Measurements from ENCODE around the gene SPEN. TPM values are rescaled to one million over a fixed set of nuclear protein-coding genes. Genes with fewer than 3 reads are reported as not detected.

Gene SPEN
- total and polyA plus RNA-seq, 9 of the 15 experiments (the other 6 are each of a cell fraction or from before 2014, with no cell fraction given): 5.7 to 87.5 (median 27.2) TPM

DNA sequence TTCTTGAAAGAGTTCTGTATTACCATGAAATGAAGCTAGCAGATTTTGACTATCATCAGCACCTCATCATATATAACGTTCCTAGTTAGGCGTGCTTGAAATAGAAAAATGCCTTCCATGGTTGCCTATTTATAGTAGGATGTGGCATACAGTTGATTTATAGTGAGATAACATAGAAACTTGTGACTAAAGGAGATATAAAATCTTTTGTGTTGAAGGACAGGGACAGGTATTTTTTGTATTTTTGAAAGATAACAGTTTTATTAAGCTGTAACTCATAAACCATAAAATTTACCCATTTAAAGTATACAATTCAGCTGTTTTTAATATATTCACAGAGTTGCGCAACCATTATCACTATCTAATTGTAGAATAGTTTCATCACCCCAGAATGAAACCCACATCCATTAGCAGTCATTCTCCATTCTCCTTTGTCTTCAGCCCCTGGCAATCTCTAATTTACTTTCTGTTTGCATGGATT, 19.3 kb downstream of the SPEN start (continued):
- no peak for TF ChIP-seq HNRNPL (IDR thresholded peaks at IDR 0.05; ENCODE audit: low read depth, low read length)
- 0 out of 2 replicates have a peak, but pooled peaks have one; percentile 71 for TF ChIP-seq MEF2D (tag; conservative IDR thresholded peaks at IDR 0.05; ENCODE audit: low read depth)
- TF ChIP-seq DPF2 (IDR thresholded peaks at IDR 0.05): no peak
- TF ChIP-seq LCOR (CRISPR knock-in tag; IDR thresholded peaks at IDR 0.05): no peak
- no peak for TF ChIP-seq RBBP5 (IDR thresholded peaks at IDR 0.05; ENCODE audit: borderline replicate concordance, insufficient read depth, low read length, poor library complexity, severe bottlenecking)
- TF ChIP-seq EHMT2 (IDR thresholded peaks at IDR 0.05): no peak
- no peak for TF ChIP-seq FOXM1 (IDR thresholded peaks at IDR 0.05; ENCODE audit: low read depth)
- no peak for TF ChIP-seq FOXM1 (CRISPR knock-in tag; IDR thresholded peaks at IDR 0.05; ENCODE audit: low read depth)
- TF ChIP-seq, protein P1, sequence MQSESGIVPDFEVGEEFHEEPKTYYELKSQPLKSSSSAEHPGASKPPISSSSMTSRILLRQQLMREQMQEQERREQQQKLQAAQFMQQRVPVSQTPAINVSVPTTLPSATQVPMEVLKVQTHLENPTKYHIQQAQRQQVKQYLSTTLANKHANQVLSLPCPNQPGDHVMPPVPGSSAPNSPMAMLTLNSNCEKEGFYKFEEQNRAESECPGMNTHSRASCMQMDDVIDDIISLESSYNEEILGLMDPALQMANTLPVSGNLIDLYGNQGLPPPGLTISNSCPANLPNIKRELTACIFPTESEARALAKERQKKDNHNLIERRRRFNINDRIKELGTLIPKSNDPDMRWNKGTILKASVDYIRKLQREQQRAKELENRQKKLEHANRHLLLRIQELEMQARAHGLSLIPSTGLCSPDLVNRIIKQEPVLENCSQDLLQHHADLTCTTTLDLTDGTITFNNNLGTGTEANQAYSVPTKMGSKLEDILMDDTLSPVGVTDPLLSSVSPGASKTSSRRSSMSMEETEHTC (IDR thresholded peaks at IDR 0.05): no peak
- TF ChIP-seq ZKSCAN3 (CRISPR knock-in tag; IDR thresholded peaks at IDR 0.05): no peak
- no peak for TF ChIP-seq POLR2AphosphoS2 (IDR thresholded peaks at IDR 0.05; ENCODE audit: low read length)
- TF ChIP-seq, protein P2, sequence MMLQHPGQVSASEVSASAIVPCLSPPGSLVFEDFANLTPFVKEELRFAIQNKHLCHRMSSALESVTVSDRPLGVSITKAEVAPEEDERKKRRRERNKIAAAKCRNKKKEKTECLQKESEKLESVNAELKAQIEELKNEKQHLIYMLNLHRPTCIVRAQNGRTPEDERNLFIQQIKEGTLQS (IDR thresholded peaks at IDR 0.05): peak; percentile 79
- TF ChIP-seq, protein P2 (CRISPR knock-in tag; conservative IDR thresholded peaks at IDR 0.05): no peak
- peak; percentile 32 for TF ChIP-seq MEIS2 (IDR thresholded peaks at IDR 0.05; ENCODE audit: partially characterized antibody)
- TF ChIP-seq ESRRB (CRISPR knock-in tag; IDR thresholded peaks at IDR 0.05; ENCODE audit: borderline replicate concordance): no peak
- no peak for TF ChIP-seq PTTG1 (tag; IDR thresholded peaks at IDR 0.05; ENCODE audit: low read depth)
- no peak for TF ChIP-seq RAD21 (CRISPR knock-in tag; conservative IDR thresholded peaks at IDR 0.05 in 1 of 2, IDR thresholded peaks at IDR 0.05 in 1 of 2)
- no peak for TF ChIP-seq TCF3 (CRISPR knock-in tag; IDR thresholded peaks at IDR 0.05)
- TF ChIP-seq MCM3 (IDR thresholded peaks at IDR 0.05): no peak
- TF ChIP-seq RUNX1 (IDR thresholded peaks at IDR 0.05; ENCODE audit: low read depth): no peak
- TF ChIP-seq, protein P3, sequence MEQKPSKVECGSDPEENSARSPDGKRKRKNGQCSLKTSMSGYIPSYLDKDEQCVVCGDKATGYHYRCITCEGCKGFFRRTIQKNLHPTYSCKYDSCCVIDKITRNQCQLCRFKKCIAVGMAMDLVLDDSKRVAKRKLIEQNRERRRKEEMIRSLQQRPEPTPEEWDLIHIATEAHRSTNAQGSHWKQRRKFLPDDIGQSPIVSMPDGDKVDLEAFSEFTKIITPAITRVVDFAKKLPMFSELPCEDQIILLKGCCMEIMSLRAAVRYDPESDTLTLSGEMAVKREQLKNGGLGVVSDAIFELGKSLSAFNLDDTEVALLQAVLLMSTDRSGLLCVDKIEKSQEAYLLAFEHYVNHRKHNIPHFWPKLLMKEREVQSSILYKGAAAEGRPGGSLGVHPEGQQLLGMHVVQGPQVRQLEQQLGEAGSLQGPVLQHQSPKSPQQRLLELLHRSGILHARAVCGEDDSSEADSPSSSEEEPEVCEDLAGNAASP (IDR thresholded peaks at IDR 0.05): no peak
- TF ChIP-seq KDM5B (IDR thresholded peaks at IDR 0.05; ENCODE audit: insufficient replicate concordance, low read depth, low read length): no peak
- no peak for TF ChIP-seq CBX1 (IDR thresholded peaks at IDR 0.05; ENCODE audit: low read depth)
- peak; percentile 88 for TF ChIP-seq CEBPG (CRISPR knock-in tag; IDR thresholded peaks at IDR 0.05)
- peak; percentile 98 to 100 for TF ChIP-seq CEBPG (tag; conservative IDR thresholded peaks at IDR 0.05 in 1 of 2, IDR thresholded peaks at IDR 0.05 in 1 of 2)
- TF ChIP-seq MXI1 (IDR thresholded peaks at IDR 0.05; ENCODE audit: low read depth, low read length): no peak
- no peak for TF ChIP-seq RFX5 (IDR thresholded peaks at IDR 0.05; ENCODE audit: low read depth, low read length)
- TF ChIP-seq ZNF212 (CRISPR knock-in tag; IDR thresholded peaks at IDR 0.05): no peak

Data from K562 (cell line).